Activated naive CD4-positive, alpha-beta T cell (primary cell): ENCODE results near the gene PTDSS2.
"Not testable (repeated sequence)": the region's sequence is repeated elsewhere in the genome, so short reads cannot be mapped to it uniquely, and the experiment has no call there.

Source experiments
- DNase-seq, 4 experiments: peaks; one replicate each; lab custom pipeline; 2025; lab: John Stamatoyannopoulos, UW

The PTDSS2 gene

DNA sequence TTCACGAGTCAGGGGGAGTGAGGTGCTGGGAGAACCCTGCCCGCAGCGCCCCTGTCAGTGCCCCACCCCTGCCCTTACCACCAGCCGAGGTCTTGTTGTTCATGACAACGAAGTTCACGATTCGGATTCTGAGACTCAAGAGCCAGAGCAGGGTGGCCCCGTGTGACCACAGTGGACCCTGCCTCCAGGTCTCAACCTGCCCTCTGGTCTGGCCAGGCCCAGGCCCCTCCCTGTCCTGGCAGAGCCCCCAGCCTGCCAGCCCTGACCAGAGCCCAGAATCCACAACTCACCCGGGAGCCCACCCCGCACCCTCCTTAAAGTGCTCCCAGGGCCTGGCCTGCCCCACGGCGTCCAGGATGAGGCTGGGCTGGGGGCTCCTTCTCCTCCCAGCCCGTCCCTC, 18.2 kb upstream of the PTDSS2 start:
- DNase-seq: no peak

GRCh38 chr11:432501-433100, 17.5 kb upstream of the PTDSS2 start:
- DNase-seq: no peak

DNA sequence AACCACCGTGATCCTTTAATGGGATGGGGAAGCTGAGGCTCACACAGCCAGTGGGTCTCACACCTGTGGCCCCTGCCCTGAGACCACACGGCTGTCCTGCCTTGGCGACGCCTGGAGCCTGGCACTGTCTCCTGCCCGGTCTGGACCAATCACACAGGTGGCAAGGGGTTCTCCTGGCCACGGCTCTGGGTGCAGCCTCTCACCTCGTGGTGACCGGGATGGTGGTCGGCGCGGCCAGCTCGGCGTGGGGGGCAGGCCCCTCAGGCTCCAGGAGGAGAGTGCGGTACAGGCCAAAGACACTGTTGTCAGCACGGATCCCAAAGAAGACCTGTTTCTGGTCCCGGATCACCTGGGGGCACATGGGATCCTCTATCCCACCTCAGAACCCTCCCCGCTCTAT, 17.0 kb upstream of the PTDSS2 start:
- DNase-seq: no peak

DNA sequence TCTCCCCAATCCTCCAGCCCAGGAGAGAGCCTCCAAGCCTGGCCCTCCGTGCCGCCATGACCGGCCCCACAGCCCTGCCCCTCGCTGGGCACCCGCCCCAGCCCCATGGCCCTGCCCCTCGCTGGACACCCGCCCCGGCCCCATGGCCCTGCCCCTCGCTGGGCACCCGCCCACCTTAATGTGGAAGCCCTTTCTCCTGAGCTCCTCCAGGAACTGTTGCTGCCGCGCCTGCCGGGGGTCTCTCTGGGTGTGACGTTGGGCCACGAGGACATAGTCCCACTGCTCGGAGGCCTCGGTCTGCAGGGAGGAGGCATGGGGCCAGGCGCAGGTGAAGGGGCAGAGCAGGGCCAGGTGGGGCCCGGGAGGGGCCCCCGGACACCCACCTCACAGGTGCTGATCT, 16.4 kb upstream of the PTDSS2 start:
- DNase-seq: no peak

- DNase-seq: no peak
Observed at GRCh38 chr11:434496-434895, 15.6 kb upstream of the PTDSS2 start.

GRCh38 chr11:434999-435740, 14.9 kb upstream of the PTDSS2 start:
- not testable (repeated sequence) for DNase-seq

DNA sequence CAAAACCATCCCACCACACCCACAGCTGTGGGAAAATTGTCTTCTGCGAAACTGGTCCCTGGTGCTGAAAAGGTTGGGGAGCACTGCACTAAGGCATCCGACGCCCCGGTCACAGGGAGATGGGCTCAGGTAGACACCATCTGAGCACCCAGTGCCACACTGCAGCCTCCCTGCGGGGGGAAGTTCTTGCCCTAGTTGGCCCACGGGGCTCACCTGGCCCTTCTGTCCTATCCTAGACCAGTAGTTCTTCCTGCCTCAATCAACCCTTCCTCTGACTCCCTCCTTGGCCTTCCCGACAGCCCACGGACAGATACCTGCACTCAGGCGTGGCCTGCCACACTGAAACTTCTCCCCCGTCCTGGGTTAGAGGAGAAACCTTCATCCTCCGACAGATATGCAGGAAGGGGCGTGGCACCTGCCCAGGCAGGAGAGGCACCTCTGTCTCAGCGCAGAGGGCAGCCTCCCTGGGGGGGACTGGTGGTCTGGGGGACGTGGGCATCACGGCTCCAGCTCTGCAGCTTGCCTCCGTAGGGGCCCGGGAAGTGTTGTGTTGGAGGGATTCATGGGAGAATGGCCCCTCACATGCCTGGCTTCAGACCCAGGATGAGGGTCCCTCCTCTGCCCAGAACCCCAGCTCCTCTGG, 12.7 kb upstream of the PTDSS2 start:
- DNase-seq: no peak

- DNase-seq: no peak
Observed at GRCh38 chr11:438101-438844, 11.8 kb upstream of the PTDSS2 start.

DNA sequence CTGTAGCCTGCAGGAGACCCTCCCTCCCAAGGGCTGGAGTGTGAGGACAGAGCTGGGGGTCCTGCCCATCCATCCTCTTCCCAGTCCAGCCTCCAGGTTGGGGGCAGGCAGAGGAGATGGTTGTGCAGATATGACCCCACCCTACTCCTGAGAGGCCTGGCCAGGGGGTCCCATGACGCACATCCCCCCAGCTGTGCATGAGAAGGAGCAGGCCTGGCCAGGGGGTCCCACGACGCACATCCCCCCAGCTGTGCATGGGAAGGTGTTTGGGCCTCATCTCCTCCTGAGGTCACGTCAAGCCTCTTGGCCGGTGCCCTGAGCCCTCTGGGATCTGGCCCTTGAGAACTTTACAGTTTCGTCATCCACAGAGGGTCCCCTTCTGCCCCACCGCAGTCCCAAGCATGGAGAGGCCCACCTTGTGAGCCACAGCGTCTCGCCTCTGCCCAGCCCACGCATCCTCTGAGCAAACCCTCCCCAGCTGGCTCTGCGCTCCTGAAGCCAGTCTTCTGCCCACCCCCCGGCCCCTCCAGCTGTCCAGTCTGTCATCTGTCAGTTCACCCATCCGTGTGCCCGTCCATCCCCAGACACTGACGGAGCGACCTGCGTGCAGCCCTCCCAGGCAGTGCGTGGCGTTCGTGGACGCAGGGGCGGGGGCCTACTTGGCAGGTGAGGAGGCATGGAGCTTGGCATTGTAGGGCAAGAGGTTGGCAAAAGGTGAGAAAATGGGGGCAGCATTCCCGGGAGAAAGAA, 10.6 kb upstream of the PTDSS2 start:
- no peak for DNase-seq

GRCh38 chr11:440065-441042, 9.7 kb upstream of the PTDSS2 start:
- no peak for DNase-seq

DNA sequence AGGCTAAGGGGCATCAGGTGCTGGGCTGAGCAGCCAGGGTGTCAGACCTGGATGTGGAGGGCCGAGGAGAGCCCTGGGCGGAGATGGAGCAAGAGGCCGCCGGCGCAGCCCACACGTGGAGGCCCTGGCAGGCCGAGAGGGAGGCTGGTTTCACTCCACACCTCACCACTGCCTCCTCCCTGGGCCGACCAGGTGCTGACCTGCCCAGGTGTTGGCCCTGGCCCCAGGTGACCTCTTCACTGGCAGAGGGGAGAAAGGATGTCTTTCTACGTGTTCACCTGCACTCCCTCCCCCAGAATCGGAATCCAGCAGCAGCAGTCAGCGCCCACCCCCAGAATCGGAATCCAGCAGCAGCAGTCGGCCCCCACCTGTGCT, 9.0 kb upstream of the PTDSS2 start:
- DNase-seq: no peak

DNA sequence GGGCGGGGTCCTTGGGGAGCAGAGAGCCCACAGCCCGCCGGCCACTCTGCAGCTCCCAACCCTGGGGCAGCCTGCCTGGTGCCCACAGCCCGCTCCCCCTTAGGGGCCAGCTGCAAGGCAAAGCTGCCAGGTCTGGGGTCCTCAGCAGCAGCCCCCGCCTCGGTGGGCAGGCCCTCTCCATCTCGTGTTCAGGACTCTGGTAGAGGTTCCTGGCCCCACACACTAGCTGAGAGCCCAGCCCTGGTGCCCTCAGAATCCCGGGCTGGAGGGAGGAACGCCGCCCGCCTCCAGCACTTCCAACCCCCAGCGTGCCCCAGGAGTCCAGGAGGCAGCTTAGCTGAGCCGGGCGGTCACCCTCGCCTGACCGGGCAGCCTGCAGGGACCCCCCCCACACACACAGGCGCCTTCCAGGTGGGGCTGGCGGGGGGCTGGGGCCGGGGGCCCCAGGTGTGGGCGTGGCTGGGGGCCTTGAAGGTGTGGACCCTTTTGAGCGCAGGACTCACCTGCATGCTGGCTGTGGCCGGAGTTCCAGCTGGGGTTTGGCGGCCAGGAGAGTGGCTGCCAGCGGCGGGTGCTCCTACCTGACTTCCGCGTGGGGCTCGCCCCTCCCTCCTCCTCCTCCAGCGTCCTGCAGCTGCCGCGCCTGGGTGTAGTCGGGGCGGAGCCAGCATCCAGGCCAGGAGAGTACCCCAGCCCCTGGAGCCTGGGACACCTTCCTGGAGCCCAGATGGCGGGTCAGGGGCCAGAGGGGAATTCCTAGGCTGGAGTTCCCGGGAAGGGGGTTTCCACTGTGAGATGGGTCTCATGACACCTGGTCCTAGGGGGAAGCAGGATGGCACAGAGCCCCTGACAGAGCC, 8.4 kb upstream of the PTDSS2 start, which contains the start of gene ANO9:
Gene ANO9, minus strand, starts transcription at position 594 of the 857 bp plus-strand sequence. Its CDS starts 85 bp downstream, at position 509.
- peak in 2 of 4 experiments; percentile 39 to 55 for DNase-seq

DNA sequence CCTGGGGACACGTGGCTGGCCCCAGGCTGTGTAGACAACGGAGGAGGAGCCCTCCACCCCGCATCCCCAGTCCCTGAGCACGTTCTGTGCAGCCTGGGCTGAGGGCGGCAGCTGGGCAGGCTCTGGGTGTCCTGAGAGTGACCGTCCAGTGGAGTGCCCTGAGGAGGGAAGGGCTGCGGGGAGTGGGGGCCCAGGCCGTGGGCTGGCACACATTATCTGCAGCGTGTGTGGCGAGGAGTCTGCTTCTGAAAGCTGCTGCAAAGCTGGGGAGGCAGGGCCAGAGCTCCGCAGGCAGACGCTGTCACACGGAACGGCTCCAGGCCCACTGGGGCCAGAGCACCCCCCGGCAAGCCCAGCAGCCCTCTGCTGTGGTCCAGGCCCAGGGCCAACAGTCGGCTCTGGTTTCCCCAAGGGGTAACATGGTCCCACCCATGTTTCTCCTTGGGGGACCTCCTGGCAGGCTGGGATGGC, 7.4 kb upstream of the PTDSS2 start:
- DNase-seq: no peak

- DNase-seq: no peak
Observed at GRCh38 chr11:443542-444199, 6.4 kb upstream of the PTDSS2 start.

DNA sequence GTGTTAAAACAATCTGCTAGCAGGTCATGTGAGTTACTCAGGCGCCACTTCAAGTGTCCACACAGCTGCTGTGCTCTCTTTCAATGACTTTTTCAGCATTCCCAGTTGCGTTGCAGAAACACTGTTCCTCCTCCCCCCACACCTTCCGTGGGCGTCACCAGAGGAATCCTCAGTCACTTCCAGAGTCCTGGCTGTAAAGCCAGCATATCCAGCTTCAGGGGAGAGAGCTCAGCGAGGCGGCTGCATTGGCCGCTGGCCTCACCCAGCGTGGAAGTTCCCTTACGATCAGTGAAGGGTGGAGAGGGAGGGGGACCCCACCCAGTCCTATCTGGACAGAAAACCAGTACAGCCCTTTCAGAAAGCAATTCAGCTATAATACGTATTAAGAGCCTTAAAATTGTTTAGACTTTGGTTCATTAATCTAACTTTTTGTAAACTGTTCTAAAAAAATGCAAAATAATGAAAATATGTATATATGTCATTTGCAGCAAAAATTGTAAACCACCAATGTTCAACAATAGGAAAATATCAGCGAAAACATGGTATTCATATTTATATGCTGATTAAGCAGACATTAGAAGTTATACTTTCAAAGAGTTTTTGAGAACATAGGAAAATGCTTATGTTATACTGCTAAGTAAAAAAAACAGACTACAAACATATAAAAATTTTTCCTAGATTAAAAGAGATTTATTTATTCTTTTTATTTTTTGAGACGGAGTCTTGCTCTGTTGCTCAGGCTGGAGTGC, 5.5 kb upstream of the PTDSS2 start:
- no peak for DNase-seq

DNA sequence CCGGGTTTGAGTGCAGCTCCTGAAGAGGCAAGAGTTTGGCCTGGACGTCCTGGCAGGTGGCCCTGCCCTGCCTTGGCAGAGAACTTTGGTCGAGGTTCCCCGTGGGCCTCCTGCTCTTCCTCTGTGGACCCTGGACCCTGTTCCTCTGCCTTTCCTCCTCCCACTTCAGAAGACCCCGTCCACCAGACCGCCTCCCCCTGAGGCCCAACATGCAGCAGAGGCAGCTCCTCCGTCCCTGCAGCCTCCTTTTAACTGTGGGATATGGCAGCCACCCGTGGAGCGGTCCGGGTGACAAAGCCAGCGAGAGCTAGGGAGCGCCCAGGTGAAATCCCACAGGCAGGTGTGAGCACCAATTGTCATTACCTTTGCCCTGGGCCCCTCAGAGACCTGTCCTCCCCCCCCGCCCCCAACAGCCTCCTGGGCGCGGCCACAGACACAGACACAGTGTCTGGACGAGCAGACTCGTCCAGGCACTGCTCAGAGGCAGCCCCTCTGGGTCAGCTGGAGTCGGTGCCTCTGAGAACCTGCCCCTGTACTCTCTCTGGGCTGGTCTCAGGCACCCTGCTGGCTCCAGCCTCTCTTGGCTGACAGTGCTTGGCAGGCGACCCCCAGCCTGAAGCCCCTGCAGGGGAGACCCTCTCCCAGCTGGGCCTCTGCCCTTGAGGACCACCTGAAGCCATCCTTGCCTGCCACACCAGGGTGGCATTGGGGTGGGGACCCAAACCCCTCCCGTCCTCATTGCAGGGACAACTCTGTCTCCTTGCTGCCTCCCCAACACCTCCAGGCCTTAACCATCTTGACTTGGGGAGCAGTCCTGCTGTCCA, 4.1 kb upstream of the PTDSS2 start:
- DNase-seq: no peak

DNA sequence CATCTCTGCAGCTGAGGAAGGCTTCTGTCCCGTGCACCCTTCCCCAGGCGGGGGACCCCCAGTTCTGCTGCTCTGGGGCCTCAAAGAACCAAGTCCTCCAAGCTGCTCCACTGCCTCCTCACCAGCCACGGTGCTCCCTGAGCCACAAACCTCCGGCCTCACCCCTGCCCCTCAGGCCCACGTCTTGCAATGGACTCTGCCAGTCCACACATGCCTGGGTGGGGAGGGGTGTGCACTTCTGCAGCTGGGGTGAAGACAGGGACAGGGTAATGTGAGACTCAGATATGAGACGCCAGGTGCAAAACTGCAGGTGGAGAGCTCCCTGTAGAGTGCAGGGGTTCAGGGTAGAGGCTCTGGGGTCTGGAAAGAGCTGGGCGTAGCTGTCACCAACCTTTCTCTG, 3.2 kb upstream of the PTDSS2 start:
- DNase-seq: no peak
